Retinal pigment epithelial cell (primary cell): ENCODE measurements around the gene AK1.

ENCODE experiments used
- DNase-seq: peaks from one replicate; pipeline ENCODE4 v3.0.0-alpha.2; 2010; ENCODE audit warnings: low read depth
- H3K4me3 ChIP-seq: 2 replicates; pipeline ENCODE4 v1.5.1; 2011; ENCODE audit warnings: mild to moderate bottlenecking, low read length, control low read depth, moderate library complexity
- TF ChIP-seq, protein P1 (sequence below): conservative IDR thresholded peaks from 2 replicates; pipeline ENCODE4 v1.5.1; 2011; ENCODE audit warnings: low read depth, low read length, control low read depth, inconsistent platforms

Gene AK1

GRCh38 chr9:127877566-127877998 is at the start of gene AK1:
Gene AK1 (minus strand): TSS chr9:127877675. CDS start chr9:127874617, 3,058 bp downstream.
- TF ChIP-seq, protein P1, sequence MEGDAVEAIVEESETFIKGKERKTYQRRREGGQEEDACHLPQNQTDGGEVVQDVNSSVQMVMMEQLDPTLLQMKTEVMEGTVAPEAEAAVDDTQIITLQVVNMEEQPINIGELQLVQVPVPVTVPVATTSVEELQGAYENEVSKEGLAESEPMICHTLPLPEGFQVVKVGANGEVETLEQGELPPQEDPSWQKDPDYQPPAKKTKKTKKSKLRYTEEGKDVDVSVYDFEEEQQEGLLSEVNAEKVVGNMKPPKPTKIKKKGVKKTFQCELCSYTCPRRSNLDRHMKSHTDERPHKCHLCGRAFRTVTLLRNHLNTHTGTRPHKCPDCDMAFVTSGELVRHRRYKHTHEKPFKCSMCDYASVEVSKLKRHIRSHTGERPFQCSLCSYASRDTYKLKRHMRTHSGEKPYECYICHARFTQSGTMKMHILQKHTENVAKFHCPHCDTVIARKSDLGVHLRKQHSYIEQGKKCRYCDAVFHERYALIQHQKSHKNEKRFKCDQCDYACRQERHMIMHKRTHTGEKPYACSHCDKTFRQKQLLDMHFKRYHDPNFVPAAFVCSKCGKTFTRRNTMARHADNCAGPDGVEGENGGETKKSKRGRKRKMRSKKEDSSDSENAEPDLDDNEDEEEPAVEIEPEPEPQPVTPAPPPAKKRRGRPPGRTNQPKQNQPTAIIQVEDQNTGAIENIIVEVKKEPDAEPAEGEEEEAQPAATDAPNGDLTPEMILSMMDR = no peak
- DNase-seq = no peak
- H3K4me3 ChIP-seq = peak within 1 kb of the TSS; percentile 57

GRCh38 chr9:127926906-127927200 is 49.4 kb upstream of the AK1 start:
- TF ChIP-seq, protein P1 = no peak
- DNase-seq = no peak
- peak overlapping the region; percentile 50 for H3K4me3 ChIP-seq

- peak overlapping the region; percentile 50 for H3K4me3 ChIP-seq
- no peak for DNase-seq
- TF ChIP-seq, protein P1 = no peak
Observed at GRCh38 chr9:127925959-127926905, 48.8 kb upstream of the AK1 start.

DNA sequence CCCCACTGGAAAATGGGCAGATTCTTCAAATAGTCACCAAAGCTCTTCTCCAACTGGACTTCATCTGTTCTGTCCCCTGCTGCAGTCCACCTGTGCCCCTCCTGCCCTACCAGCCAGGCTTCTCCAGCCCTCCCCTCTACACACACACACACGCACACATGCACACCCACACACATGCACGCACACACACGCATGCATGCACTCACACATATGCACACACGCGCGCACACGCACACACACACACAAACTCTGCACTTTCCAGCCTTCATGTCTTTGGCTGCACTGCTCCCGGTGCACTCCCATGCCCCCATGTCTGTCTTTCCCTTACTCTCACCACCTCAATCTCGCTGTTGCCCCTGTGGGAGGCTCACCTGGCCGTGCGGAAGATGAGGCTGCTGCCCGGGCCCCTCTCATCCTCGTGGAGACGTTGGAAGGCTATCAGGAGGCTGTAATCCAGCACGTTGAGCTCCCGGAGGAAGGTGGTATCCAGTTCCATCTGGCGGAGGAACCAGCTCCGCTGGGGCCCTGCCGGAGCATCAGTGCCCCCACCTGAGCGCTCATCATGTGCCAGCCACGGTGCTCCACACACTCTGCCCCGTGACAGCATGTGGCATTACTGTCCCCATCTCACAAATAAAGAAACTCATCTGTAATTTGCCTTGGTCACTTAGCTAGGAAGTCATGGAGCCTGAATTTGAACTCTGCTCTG is 47.4 kb upstream of the AK1 start:
- no peak for DNase-seq
- no peak overlapping the region for H3K4me3 ChIP-seq
- TF ChIP-seq, protein P1 = no peak

DNA sequence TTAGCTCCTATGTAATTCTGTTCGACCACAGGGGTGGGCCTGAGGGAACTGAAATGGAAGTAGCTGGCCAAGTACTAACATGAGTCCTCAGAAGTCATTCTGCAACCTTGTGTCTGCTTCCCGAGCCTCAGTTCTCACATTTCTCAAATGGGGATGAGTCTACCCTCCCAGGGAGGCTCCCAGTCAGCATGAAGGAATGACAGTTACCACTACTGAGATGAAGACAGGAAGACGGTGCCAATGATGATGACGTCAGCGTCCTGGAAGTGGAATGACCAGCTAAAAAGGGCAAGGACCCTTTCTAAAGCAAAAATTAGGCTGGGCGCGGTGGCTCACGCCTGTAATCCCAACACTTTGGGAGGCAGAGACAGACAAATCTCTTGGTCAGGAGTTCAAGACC is 46.3 kb upstream of the AK1 start:
- DNase-seq = no peak
- H3K4me3 ChIP-seq = no peak overlapping the region
- TF ChIP-seq, protein P1 = no peak

DNA sequence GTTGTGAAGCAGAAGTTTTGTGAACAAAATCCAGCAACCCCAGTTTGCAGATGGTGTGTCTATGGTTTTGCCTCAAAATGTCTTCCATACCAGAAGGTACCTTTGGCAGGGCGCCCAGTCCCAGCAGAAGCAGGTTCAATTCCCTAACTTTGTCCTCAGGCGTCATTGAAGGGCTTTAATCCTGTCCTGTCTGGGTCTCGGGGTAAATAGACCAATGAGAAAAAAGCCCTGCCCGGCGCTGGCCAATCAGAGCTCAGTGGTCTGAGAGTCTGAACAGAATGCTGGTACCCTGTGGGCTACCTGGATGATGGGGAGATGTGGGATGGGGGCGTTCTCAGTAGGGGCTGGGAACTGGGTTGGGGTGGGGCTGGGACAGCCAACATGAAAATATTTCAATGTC is 45.6 kb upstream of the AK1 start:
- DNase-seq = no peak
- TF ChIP-seq, protein P1 = no peak
- no peak overlapping the region for H3K4me3 ChIP-seq
